CD4-positive, CD25-positive, alpha-beta regulatory T cell (primary cell): ENCODE measurements around the gene NTF4. TPM values are rescaled to one million over a fixed set of nuclear protein-coding genes. Genes with fewer than 3 reads are reported as not detected.
A peak's percentile ranks its signal among the peaks of the same experiment; 100 is the strongest.

Experiments used
- ATAC-seq, 2 donors: fragments of 150-1000 bp; cut with Tn5 transposase; one replicate each; pipeline ENCODE4 v1.10.0; 2021; ENCODE audit warnings: low read depth in 2 of 2, moderate number of reproducible peaks in 2 of 2, moderate library complexity in 1 of 2
- DNase-seq, 3 donors: peaks; one replicate each; pipeline versions ENCODE4 v3.0.0 to v3.0.0-alpha.2; 2012 to 2022; ENCODE audit warnings: mixed read lengths in 1 of 3
- H3K27ac ChIP-seq: one replicate; pipeline ENCODE4 v1.7.0; 2013; ENCODE audit warnings: mild to moderate bottlenecking, low read length; ENCODE audit not compliant: insufficient read depth, poor library complexity, severe bottlenecking
- H3K27me3 ChIP-seq: one replicate; pipeline ENCODE4 v1.7.0; 2013; ENCODE audit warnings: low read length; ENCODE audit not compliant: control insufficient read depth, insufficient read depth
- H3K36me3 ChIP-seq: one replicate; pipeline ENCODE4 v1.7.0; 2013; ENCODE audit warnings: mild to moderate bottlenecking, low read length, moderate library complexity; ENCODE audit not compliant: control insufficient read depth, insufficient read depth
- H3K4me1 ChIP-seq: 2 replicates; pipeline ENCODE4 v1.7.0; 2013; ENCODE audit warnings: mild to moderate bottlenecking, low read length; ENCODE audit not compliant: insufficient read depth, control insufficient read depth, poor library complexity, severe bottlenecking
- H3K4me3 ChIP-seq: one replicate; pipeline ENCODE4 v1.7.0; 2013; ENCODE audit warnings: low read depth, mild to moderate bottlenecking, low read length, moderate library complexity
- H3K9me3 ChIP-seq, 2 experiments: 1 replicate in 1 of 2; 2 replicates in 1 of 2; pipeline ENCODE4 v1.7.0; 2013; ENCODE audit warnings: low read length in 2 of 2, mild to moderate bottlenecking in 1 of 2, moderate library complexity in 1 of 2; ENCODE audit not compliant: control insufficient read depth in 2 of 2
- H3K27ac Mint-ChIP-seq, 3 donors: one replicate each; pipeline ENCODE4 v1.8.0; 2020 to 2022; ENCODE audit warnings: mild to moderate bottlenecking in 3 of 3, mixed read lengths in 3 of 3, moderate library complexity in 2 of 3
- H3K27me3 Mint-ChIP-seq: one replicate; pipeline ENCODE4 v1.8.0; 2022; ENCODE audit warnings: mild to moderate bottlenecking, mixed read lengths
- H3K36me3 Mint-ChIP-seq: one replicate; pipeline ENCODE4 v1.8.0; 2020; ENCODE audit warnings: mixed read lengths
- H3K4me1 Mint-ChIP-seq, 4 donors: one replicate each; pipeline ENCODE4 v1.8.0; 2020 to 2022; ENCODE audit warnings: mixed read lengths in 4 of 4, mild to moderate bottlenecking in 1 of 4
- H3K4me3 Mint-ChIP-seq, 4 donors: one replicate each; pipeline ENCODE4 v1.8.0; 2020 to 2022; ENCODE audit warnings: mild to moderate bottlenecking in 4 of 4, mixed read lengths in 4 of 4, moderate library complexity in 3 of 4
- H3K9me3 Mint-ChIP-seq, 7 donors: one replicate each; pipeline ENCODE4 v1.8.0; 2020 to 2022; ENCODE audit warnings: mixed read lengths in 7 of 7, mild to moderate bottlenecking in 3 of 7, moderate library complexity in 2 of 7
- polyA plus RNA-seq, 4 donors: library from polyadenylated mRNA; unstranded; fragments of 300-500 nt; fragmentation: Illumina TruSeq; gene quantifications; one replicate each; pipeline ENCODE4 v1.2.3, GENCODE V29; 2021
- total RNA-seq: library from RNA; stranded (reverse); gene quantifications from one replicate; pipeline ENCODE4 v1.2.3, GENCODE V29; 2022

Gene NTF4
- total and polyA plus RNA-seq, 5 donors from 2014 or later: not detected

DNA sequence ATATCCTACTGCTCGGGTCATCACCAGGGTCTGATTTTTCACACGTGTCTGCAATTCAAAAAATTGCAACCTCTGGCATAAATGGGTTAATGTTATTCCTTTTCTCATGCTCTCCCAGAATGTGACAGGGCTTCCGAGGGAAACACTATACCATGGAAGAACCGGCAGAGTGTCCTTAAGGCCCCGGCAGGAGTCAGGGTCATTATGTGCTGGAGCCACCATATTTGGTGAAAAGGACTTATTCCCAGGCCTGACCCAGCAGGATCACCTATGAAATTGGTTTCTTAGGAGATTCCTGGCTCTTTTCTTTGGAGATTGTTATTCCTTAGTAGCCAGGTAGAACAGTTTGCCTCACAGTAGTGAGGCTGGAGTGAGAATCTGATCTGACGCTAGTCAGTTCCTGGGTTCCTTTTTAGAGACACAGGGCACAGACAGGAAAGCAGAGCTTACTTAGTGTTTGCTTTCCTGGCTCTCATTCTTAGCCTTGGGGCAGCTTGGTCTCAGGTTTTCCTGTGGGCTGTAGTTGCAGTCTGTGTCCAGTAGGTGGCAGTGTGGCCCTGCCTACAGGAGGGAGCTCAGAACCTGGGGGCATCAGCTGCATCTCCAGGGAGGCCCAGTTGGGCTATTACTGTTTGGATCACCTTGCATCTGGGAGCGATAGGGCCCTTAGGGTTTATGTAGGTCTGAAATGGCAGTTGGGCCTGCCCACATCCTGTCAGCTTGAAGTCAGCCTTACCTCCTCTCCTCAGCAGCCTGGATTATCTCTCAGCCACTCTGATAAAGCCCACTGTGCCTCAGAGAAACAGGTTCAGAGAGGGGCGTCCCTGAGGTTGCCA is 33.1 kb upstream of the NTF4 start:
- no peaks in the 10 kb centered on the region for H3K4me1 ChIP-seq
- H3K27ac Mint-ChIP-seq: no peak overlapping the region
- H3K4me3 ChIP-seq: no peak overlapping the region
- H3K27ac ChIP-seq: no peak overlapping the region
- peaks cover 4 to 20% (median 7%) of the 10 kb centered on the region in 4 donors for H3K4me1 Mint-ChIP-seq
- no peaks in the 10 kb centered on the region for H3K9me3 ChIP-seq
- H3K36me3 ChIP-seq: peaks cover 72% of the 10 kb centered on the region
- H3K4me3 Mint-ChIP-seq: no peak overlapping the region
- ATAC-seq (peak; percentile 79 to 82), DNase-seq (peak; percentile 64 to 80 (median 77))
- H3K36me3 Mint-ChIP-seq: peaks cover 23% of the 10 kb centered on the region
- no peaks in the 10 kb centered on the region for H3K9me3 Mint-ChIP-seq
- H3K27me3 ChIP-seq: no peaks in the 10 kb centered on the region
- H3K27me3 Mint-ChIP-seq: no peaks in the 10 kb centered on the region

DNA sequence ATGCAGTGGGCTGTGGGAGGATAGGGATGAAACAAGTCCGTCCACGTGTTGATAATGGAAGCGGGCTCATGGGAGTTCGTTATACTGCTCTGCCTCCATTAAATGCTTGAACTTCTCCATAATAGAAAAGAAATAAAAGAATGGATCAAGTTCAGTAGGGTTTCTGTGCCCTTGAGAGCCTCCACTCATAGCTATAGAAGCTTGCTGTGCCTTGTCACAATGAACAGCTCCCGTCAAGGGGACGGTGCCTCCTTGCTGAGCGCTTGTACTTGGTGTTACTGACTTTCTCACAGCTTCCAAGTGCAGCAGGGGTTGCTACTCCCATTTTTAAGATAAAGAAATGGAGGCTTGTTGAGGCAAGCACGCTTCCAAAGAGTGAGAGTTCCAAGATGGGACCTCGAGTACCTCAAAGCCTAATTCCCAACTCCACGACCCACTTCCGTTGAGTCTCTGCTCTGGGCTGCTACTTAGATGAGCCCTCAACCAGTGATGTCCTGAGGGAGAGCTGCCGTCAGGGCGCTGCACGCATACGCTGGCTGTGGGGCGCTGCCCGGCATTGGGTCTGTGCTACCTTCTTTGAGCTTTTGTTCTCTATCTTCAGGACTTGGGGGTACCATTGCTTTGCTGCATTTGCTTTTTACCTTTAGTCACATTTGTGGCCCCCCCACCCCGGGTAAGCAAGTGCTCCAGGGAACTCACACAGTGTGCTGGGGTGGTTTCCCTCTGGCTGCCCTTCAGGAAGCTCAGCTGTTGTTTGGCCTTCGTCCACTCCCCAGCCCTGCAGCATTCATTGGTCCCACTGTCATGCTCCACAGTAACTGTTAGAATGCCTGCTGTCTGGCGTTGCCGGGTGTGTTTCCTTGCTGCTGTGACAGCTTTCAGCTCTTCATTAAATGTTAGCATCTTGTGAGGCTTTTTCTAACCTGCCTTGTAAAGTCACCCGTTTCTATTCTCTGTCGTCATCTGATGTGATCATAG is 30.2 kb upstream of the NTF4 start:
- Histone ChIP-seq H3K4me3 (no peak overlapping the region), H3K4me1 (no peaks in the 10 kb centered on the region), H3K9me3 (no peaks in the 10 kb centered on the region), H3K27me3 (no peaks in the 10 kb centered on the region), H3K36me3 (peaks cover 76% of the 10 kb centered on the region), H3K27ac (no peak overlapping the region)
- Mint-ChIP-seq H3K4me1 (peaks cover 5 to 27% (median 9%) of the 10 kb centered on the region in 4 donors), H3K9me3 (no peaks in the 10 kb centered on the region), H3K36me3 (peaks cover 24% of the 10 kb centered on the region), H3K4me3 (peak overlapping the region in 2 of 4 donors; percentile 22 to 69), H3K27ac (no peak overlapping the region), H3K27me3 (no peaks in the 10 kb centered on the region)
- no peak for DNase-seq
- no peak for ATAC-seq

DNA sequence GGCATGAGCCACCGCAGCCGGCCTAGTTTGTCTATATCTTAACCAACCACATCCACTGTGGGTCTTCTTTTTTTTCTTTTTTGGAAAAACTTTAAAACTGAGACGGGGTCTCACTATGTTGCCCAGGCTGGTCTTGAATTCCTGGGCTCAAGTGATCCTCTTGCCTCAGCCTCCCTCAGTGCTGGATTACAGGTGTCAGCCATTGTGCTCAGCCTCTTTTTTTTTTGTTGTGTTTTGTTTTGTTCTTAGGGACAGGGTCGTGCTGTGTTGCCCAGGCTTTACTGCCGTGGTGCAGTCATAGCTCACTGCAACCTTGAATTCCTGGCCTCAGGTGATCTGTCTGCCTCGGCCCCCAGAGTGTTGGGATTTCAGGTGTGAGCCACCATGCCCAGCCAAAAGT is 28.1 kb upstream of the NTF4 start:
- Histone ChIP-seq H3K27ac (no peak overlapping the region), H3K9me3 (no peaks in the 10 kb centered on the region), H3K36me3 (peaks cover 72% of the 10 kb centered on the region), H3K4me1 (peaks cover 7% of the 10 kb centered on the region), H3K27me3 (no peaks in the 10 kb centered on the region), H3K4me3 (no peak overlapping the region)
- ATAC-seq (no peak), DNase-seq (no peak)
- Mint-ChIP-seq H3K9me3 (no peaks in the 10 kb centered on the region), H3K4me1 (peaks cover 4 to 38% (median 16%) of the 10 kb centered on the region in 4 donors), H3K27ac (no peak overlapping the region), H3K27me3 (no peaks in the 10 kb centered on the region), H3K36me3 (peaks cover 17% of the 10 kb centered on the region), H3K4me3 (no peak overlapping the region)

DNA sequence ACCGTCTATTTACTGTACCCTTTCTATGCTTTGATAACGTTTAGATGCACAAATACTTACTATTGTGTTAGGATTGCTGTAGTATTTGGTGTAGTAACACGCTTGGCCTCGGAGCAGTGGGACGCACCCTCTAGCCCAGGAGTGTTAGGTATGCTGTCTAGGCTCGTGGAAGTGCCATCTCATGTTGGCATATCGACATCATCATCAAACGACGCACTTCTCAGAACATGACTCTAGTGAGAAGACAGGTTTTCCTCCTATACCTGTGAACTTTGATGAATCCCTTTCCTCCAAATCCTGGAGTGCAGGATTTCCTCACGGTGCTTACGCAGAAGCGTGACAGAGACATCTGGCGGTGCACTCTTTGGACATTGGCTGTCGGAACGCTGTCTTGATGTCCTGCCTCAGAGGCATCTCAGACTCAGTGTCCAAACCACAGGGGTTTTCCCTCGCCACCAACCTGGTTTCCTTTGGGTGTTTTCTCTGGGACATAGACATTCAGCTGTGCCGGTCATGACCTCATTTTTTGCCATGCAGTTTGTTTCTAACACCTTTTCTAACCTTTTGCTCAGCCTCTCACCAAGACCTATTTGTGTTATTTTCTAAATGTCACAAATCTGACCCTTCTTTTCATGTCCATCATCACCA is 26.9 kb upstream of the NTF4 start:
- no peaks in the 10 kb centered on the region for H3K9me3 ChIP-seq
- peaks cover 70% of the 10 kb centered on the region for H3K36me3 ChIP-seq
- H3K4me1 ChIP-seq: peaks cover 19% of the 10 kb centered on the region
- no peaks in the 10 kb centered on the region for H3K27me3 Mint-ChIP-seq
- H3K27ac ChIP-seq: no peak overlapping the region
- H3K27ac Mint-ChIP-seq: peak overlapping the region in 1 of 3 donors; percentile 26
- DNase-seq (no peak), ATAC-seq (no peak)
- H3K4me3 ChIP-seq: no peak overlapping the region
- H3K4me3 Mint-ChIP-seq: peak overlapping the region in 1 of 4 donors; percentile 61
- no peaks in the 10 kb centered on the region for H3K27me3 ChIP-seq
- H3K4me1 Mint-ChIP-seq: peaks cover 0 to 46% (median 23%) of the 10 kb centered on the region in 4 donors
- no peaks in the 10 kb centered on the region for H3K9me3 Mint-ChIP-seq
- peaks cover 20% of the 10 kb centered on the region for H3K36me3 Mint-ChIP-seq

DNA sequence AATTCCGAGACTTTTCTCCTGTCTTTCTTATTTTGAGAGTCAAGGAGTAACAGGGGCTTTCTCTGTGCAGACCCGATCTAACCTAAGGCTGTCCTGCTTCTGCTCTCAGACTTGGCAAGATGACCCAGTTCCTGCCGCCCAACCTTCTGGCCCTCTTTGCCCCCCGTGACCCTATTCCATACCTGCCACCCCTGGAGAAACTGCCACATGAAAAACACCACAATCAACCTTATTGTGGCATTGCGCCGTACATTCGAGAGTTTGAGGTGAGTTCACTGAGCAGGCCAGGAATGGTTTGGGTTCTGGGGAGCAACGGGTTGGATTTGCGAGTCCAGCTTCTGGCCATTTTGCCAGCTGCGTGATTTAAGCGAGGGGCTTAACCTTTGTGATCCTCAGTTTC is 21.7 kb upstream of the NTF4 start:
- Histone ChIP-seq H3K4me3 (peak overlapping the region; percentile 95), H3K27me3 (no peaks in the 10 kb centered on the region), H3K4me1 (peaks cover 33% of the 10 kb centered on the region), H3K36me3 (peaks cover 29% of the 10 kb centered on the region), H3K9me3 (no peaks in the 10 kb centered on the region), H3K27ac (no peak overlapping the region)
- peak overlapping the region; percentile 84 to 96 (median 93) for H3K4me3 Mint-ChIP-seq
- ATAC-seq (no peak), DNase-seq (no peak)
- peak overlapping the region in 2 of 3 donors; percentile 79 to 86 for H3K27ac Mint-ChIP-seq
- H3K27me3 Mint-ChIP-seq: peaks cover 11% of the 10 kb centered on the region
- peaks cover 16% of the 10 kb centered on the region for H3K36me3 Mint-ChIP-seq
- peaks cover 0 to 2% (median 0%) of the 10 kb centered on the region in 7 donors for H3K9me3 Mint-ChIP-seq
- H3K4me1 Mint-ChIP-seq: peaks cover 0 to 55% (median 25%) of the 10 kb centered on the region in 4 donors

DNA sequence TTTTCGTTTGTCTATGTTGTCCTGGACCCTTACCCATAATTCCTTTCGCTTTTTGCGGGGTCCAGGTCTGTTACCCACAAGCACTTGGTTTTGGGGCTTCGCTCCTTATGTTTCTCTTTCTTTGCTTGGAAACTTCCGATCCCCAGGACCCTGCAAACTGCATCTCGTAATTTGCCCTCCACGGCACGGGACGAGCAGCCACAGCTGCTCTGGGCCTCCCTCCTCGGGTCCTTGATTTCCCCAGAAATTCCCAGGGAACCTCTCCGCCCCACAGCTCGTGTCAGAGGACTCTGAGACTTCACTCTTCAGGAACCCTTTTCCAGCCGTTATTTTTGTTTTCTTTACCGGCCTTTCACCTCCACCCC is 21.2 kb upstream of the NTF4 start:
- Mint-ChIP-seq H3K27me3 (peaks cover 11% of the 10 kb centered on the region), H3K36me3 (peaks cover 15% of the 10 kb centered on the region), H3K4me3 (peak overlapping the region; percentile 84 to 96 (median 93)), H3K4me1 (peaks cover 0 to 52% (median 25%) of the 10 kb centered on the region in 4 donors), H3K27ac (peak overlapping the region; percentile 79 to 99 (median 86)), H3K9me3 (peaks cover 0 to 2% (median 0%) of the 10 kb centered on the region in 7 donors)
- H3K27me3 ChIP-seq: no peaks in the 10 kb centered on the region
- peak overlapping the region; percentile 83 for H3K27ac ChIP-seq
- peaks cover 25% of the 10 kb centered on the region for H3K36me3 ChIP-seq
- ATAC-seq (no peak), DNase-seq (no peak)
- no peaks in the 10 kb centered on the region for H3K9me3 ChIP-seq
- peaks cover 33% of the 10 kb centered on the region for H3K4me1 ChIP-seq
- H3K4me3 ChIP-seq: peak overlapping the region; percentile 95
